ENCODE results near the gene TVP23B.
"Not testable (repeated sequence)": the region's sequence is repeated elsewhere in the genome, so short reads cannot be mapped to it uniquely, and the experiment has no call there.

DNA sequence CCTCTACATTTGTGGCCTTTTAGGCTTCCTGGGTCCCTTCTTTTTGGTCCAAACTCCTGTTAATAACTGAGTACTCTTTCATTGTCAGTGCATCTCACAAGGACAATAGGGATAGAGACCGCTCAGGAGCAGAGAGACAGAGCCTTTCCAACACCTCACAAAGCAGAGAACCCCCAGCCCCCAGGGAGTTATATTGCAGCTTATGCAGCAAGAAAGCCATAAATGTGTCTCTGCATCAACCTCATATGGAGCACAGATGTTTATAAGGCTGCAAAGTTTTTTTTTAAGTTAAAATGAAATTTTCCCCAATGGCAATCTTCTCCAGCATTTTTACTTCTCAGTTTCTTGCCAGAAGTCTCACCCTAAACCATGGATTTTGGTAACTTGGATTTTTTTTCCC, 30.7 kb upstream of the TVP23B start:
- TF ChIP-seq POLR2A (IDR thresholded peaks at IDR 0.05; ENCODE audit: low read depth, low read length); POLR2AphosphoS5 (IDR thresholded peaks at IDR 0.05; ENCODE audit: low read depth, low read length); TAF1 (IDR thresholded peaks at IDR 0.05; ENCODE audit: borderline replicate concordance, low read depth, low read length): not testable (repeated sequence)
